Neural cell (in vitro differentiated cells): ENCODE measurements around the gene PCOLCE2. TPM values are rescaled to one million over a fixed set of nuclear protein-coding genes. Genes with fewer than 3 reads are reported as not detected.

Source experiments
- H2AFZ ChIP-seq: fragments of 200-600, 300-800 bp; sonication (generic), shearing (Covaris generic); 2 replicates; pipeline ENCODE4 v1.6.0; 2014; ENCODE audit warnings: low read depth, mild to moderate bottlenecking, antibody characterized with exemption, low read length, moderate library complexity
- H3F3A ChIP-seq: fragments of 200-600 bp; shearing (Covaris generic); 2 replicates; pipeline ENCODE4 v1.6.1; 2016; ENCODE audit warnings: mild to moderate bottlenecking, moderate library complexity, mixed read lengths, antibody characterized with exemption, low read length; ENCODE audit not compliant: insufficient read depth, poor library complexity, severe bottlenecking
- H3K27ac ChIP-seq: fragments of 200-600, 300-800 bp; sonication (generic), shearing (Covaris generic); 2 replicates; pipeline ENCODE4 v1.5.1; 2014; ENCODE audit warnings: mild to moderate bottlenecking, low read length, moderate library complexity
- H3K27me3 ChIP-seq: fragments of 300-800, 200-600 bp; sonication (generic), shearing (Covaris generic); 2 replicates; pipeline ENCODE4 v1.6.0; 2014; ENCODE audit warnings: mild to moderate bottlenecking, low read depth, low read length, moderate library complexity; ENCODE audit not compliant: insufficient read depth
- H3K36me3 ChIP-seq: fragments of 300-800, 200-600 bp; sonication (generic), shearing (Covaris generic); 2 replicates; pipeline ENCODE4 v1.5.1; 2014; ENCODE audit warnings: mild to moderate bottlenecking, antibody characterized with exemption, low read length, moderate library complexity; ENCODE audit not compliant: insufficient read depth
- H3K4me2 ChIP-seq: fragments of 300-800, 200-600 bp; sonication (generic), shearing (Covaris generic); 2 replicates; pipeline ENCODE4 v1.6.0; 2014; ENCODE audit warnings: mild to moderate bottlenecking, low read length
- H3K4me3 ChIP-seq: fragments of 300-800, 200-600 bp; sonication (generic), shearing (Covaris generic); 2 replicates; pipeline ENCODE4 v1.5.1; 2014; ENCODE audit warnings: mild to moderate bottlenecking, low read length, moderate library complexity
- H3K79me2 ChIP-seq: fragments of 200-600 bp; shearing (Covaris generic); replicated peaks from 2 replicates; pipeline ENCODE4 v1.6.0; 2014; ENCODE audit warnings: mild to moderate bottlenecking, low read length, moderate library complexity; ENCODE audit not compliant: insufficient read depth
- H3K9ac ChIP-seq: fragments of 300-800, 200-600 bp; sonication (generic), shearing (Covaris generic); 2 replicates; pipeline ENCODE4 v1.6.1; 2016; ENCODE audit warnings: mild to moderate bottlenecking, low read length, mixed read lengths
- H3K9me2 ChIP-seq: fragments of 200-600 bp; shearing (Covaris generic); 2 replicates; pipeline ENCODE4 v1.6.1; 2016; ENCODE audit warnings: mild to moderate bottlenecking, low read length, mixed read lengths; ENCODE audit not compliant: insufficient read depth
- H3K9me3 ChIP-seq: fragments of 200-600, 300-800 bp; sonication (generic), shearing (Covaris generic); 2 replicates; pipeline ENCODE4 v1.6.1; 2016; ENCODE audit warnings: mild to moderate bottlenecking, mixed run types, low read length, moderate library complexity, mixed read lengths
- H4K20me1 ChIP-seq: fragments of 200-600 bp; shearing (Covaris generic); 2 replicates; pipeline ENCODE4 v1.6.1; 2016; ENCODE audit warnings: mild to moderate bottlenecking, mixed run types; ENCODE audit not compliant: insufficient read depth
- EP300 ChIP-seq: fragments of 450-650 bp; conservative IDR thresholded peaks from 2 replicates; pipeline ENCODE4 v1.6.1; 2014; ENCODE audit warnings: antibody characterized with exemption, mild to moderate bottlenecking, moderate library complexity; ENCODE audit not compliant: poor library complexity, severe bottlenecking
- EZH2 ChIP-seq: fragments of 200-600, 300-800 bp; shearing (Covaris generic), sonication (generic); IDR thresholded peaks from 2 replicates; pipeline ENCODE4 v1.6.1; 2014; ENCODE audit warnings: antibody characterized with exemption, low read length, borderline replicate concordance, mild to moderate bottlenecking; ENCODE audit not compliant: insufficient read depth, poor library complexity, severe bottlenecking
- MXI1 ChIP-seq: fragments of 450-650 bp; conservative IDR thresholded peaks from 2 replicates; pipeline ENCODE4 v1.6.1; 2014; ENCODE audit warnings: antibody characterized with exemption, mild to moderate bottlenecking; ENCODE audit not compliant: poor library complexity, severe bottlenecking
- POLR2AphosphoS5 ChIP-seq: IDR thresholded peaks from 2 replicates; pipeline ENCODE4 v1.6.1; 2012
- RAD21 ChIP-seq: fragments of 450-650 bp; conservative IDR thresholded peaks from 2 replicates; pipeline ENCODE4 v1.6.1; 2014; ENCODE audit warnings: antibody characterized with exemption, mild to moderate bottlenecking, moderate library complexity
- REST ChIP-seq: IDR thresholded peaks from 2 replicates; pipeline ENCODE4 v1.6.1; 2012; ENCODE audit warnings: borderline replicate concordance
- SMC3 ChIP-seq: fragments of 450-650 bp; conservative IDR thresholded peaks from 2 replicates; pipeline ENCODE4 v1.6.1; 2014; ENCODE audit warnings: antibody characterized with exemption, mild to moderate bottlenecking, moderate library complexity; ENCODE audit not compliant: poor library complexity
- TAF1 ChIP-seq: IDR thresholded peaks from 2 replicates; pipeline ENCODE4 v1.6.1; 2012; ENCODE audit warnings: low read depth
- polyA plus RNA-seq: library from polyadenylated mRNA; depleted of rRNA; stranded (reverse); fragments of >200 nt; gene quantifications from 2 replicates; pipeline ENCODE4 v1.2.3, GENCODE V29; 2014
- TF ChIP-seq, protein P1 (sequence below): fragments of 450-650 bp; IDR thresholded peaks from 2 replicates; pipeline ENCODE4 v1.5.1; 2014; ENCODE audit warnings: antibody characterized with exemption, mild to moderate bottlenecking, moderate library complexity; ENCODE audit not compliant: poor library complexity, severe bottlenecking

The PCOLCE2 gene
- polyA plus RNA-seq, 1 donor from 2014 or later = 29.2 TPM

DNA sequence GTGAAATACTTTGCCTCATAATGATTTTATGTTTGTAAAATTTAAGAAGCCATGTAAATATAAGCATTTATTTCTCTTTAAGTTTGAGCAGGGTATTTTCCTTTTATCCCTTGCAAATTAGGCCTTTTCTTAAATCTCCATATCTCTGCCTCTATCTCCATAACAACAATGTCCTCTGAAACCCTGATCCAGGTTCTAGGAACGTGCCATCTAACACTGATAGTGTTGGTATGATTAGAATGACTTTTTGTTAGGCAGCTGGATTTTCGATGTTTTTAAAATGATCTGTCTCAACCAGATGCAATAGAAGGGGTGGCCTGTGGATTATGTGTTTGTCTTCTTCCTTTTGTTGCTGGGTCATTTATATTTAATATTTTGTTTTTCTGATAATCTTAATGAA, 87.1 kb downstream of the PCOLCE2 start:
- Histone ChIP-seq H4K20me1 (no peaks in the 10 kb centered on the region), H3K9ac (no peak overlapping the region), H3K79me2 (no peaks in the 10 kb centered on the region), H3K27ac (no peak overlapping the region), H3K9me3 (no peaks in the 10 kb centered on the region), H3K4me2 (no peak overlapping the region), H3F3A (no peaks in the 10 kb centered on the region), H3K9me2 (no peaks in the 10 kb centered on the region), H3K4me3 (no peak overlapping the region), H3K36me3 (no peaks in the 10 kb centered on the region), H2AFZ (no peak overlapping the region), H3K27me3 (no peaks in the 10 kb centered on the region)
- no peak for TF ChIP-seq EP300
- TF ChIP-seq SMC3 = no peak
- TF ChIP-seq MXI1 = no peak
- TF ChIP-seq RAD21 = no peak
- TF ChIP-seq, protein P1, sequence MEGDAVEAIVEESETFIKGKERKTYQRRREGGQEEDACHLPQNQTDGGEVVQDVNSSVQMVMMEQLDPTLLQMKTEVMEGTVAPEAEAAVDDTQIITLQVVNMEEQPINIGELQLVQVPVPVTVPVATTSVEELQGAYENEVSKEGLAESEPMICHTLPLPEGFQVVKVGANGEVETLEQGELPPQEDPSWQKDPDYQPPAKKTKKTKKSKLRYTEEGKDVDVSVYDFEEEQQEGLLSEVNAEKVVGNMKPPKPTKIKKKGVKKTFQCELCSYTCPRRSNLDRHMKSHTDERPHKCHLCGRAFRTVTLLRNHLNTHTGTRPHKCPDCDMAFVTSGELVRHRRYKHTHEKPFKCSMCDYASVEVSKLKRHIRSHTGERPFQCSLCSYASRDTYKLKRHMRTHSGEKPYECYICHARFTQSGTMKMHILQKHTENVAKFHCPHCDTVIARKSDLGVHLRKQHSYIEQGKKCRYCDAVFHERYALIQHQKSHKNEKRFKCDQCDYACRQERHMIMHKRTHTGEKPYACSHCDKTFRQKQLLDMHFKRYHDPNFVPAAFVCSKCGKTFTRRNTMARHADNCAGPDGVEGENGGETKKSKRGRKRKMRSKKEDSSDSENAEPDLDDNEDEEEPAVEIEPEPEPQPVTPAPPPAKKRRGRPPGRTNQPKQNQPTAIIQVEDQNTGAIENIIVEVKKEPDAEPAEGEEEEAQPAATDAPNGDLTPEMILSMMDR = no peak

DNA sequence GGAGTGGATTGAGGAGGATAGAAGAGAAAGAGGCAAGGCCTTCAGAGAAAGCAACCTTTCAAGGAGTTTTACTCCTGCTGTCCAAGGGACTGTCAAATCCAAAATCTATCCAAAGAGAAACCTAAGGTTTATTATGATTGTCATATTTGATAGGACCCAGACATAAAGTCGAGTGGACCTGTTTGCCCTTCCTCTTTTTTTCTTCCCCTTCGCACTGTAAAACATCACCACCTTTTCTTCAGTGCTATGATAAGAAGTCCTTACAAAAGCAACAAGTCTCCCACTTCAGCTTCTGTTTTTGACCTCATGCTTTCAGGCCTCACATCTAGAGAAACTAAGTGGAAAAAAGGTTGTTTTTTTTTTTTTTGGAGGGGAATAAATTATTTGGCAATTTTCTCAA, 92.1 kb downstream of the PCOLCE2 start:
- Histone ChIP-seq H3K27ac (no peak overlapping the region), H3K4me3 (no peak overlapping the region), H3K36me3 (no peaks in the 10 kb centered on the region), H3F3A (no peaks in the 10 kb centered on the region), H3K9me3 (no peaks in the 10 kb centered on the region), H3K27me3 (no peaks in the 10 kb centered on the region), H3K4me2 (no peak overlapping the region), H3K9ac (no peak overlapping the region), H3K9me2 (no peaks in the 10 kb centered on the region), H2AFZ (no peak overlapping the region), H4K20me1 (no peaks in the 10 kb centered on the region), H3K79me2 (no peaks in the 10 kb centered on the region)
- TF ChIP-seq RAD21 (no peak), EZH2 (no peak), SMC3 (no peak), EP300 (no peak), POLR2AphosphoS5 (no peak)

GRCh38 chr3:142795332-142795731, 93.6 kb downstream of the PCOLCE2 start:
- H3K79me2 ChIP-seq = no peaks in the 10 kb centered on the region
- no peaks in the 10 kb centered on the region for H3K9me2 ChIP-seq
- H3K36me3 ChIP-seq = no peaks in the 10 kb centered on the region
- H4K20me1 ChIP-seq = no peaks in the 10 kb centered on the region
- H3K4me3 ChIP-seq = no peak overlapping the region
- no peak overlapping the region for H3K27ac ChIP-seq
- H3K9me3 ChIP-seq = no peaks in the 10 kb centered on the region
- H3K27me3 ChIP-seq = no peaks in the 10 kb centered on the region
- H3K9ac ChIP-seq = no peak overlapping the region
- TF ChIP-seq SMC3 = no peak
- TF ChIP-seq EZH2 = no peak
- no peak for TF ChIP-seq REST
- TF ChIP-seq POLR2AphosphoS5 = no peak
- no peak for TF ChIP-seq EP300
- TF ChIP-seq RAD21 = no peak
- no peak for TF ChIP-seq MXI1
- no peak for TF ChIP-seq TAF1
- TF ChIP-seq, protein P1 = no peak
- no peak overlapping the region for H2AFZ ChIP-seq
- H3K4me2 ChIP-seq = no peak overlapping the region
- no peaks in the 10 kb centered on the region for H3F3A ChIP-seq
